GM12864 (cell line): ENCODE measurements around the gene CIB4.

Experiments used
- DNase-seq: peaks from one replicate; pipeline ENCODE4 v3.0.0-alpha.2; 2011; ENCODE audit warnings: low read depth
- H3K4me3 ChIP-seq: 2 replicates; pipeline ENCODE4 v1.5.1; 2011; ENCODE audit warnings: mild to moderate bottlenecking, low read depth, low read length, control low read depth
- CTCF ChIP-seq: IDR thresholded peaks from 2 replicates; pipeline ENCODE4 v1.5.1; 2011; ENCODE audit warnings: low read depth, mild to moderate bottlenecking, moderate library complexity, low read length, control low read depth, inconsistent platforms; ENCODE audit errors: missing control alignments

CIB4 gene

GRCh38 chr2:26552641-26553374 is 88.4 kb downstream of the CIB4 start:
- no peak for DNase-seq
- no peak overlapping the region for H3K4me3 ChIP-seq
- no peak for TF ChIP-seq CTCF

- no peak overlapping the region for H3K4me3 ChIP-seq
- DNase-seq, result no peak
- TF ChIP-seq CTCF, result no peak
Observed at GRCh38 chr2:26550276-26551015, 90.7 kb downstream of the CIB4 start.

- DNase-seq, result no peak
- no peak overlapping the region for H3K4me3 ChIP-seq
- TF ChIP-seq CTCF, result no peak
Observed at GRCh38 chr2:26542676-26543505, 98.3 kb downstream of the CIB4 start.

GRCh38 chr2:26542194-26542455 is 99.0 kb downstream of the CIB4 start:
- H3K4me3 ChIP-seq, result no peak overlapping the region
- TF ChIP-seq CTCF, result no peak
- DNase-seq, result no peak

GRCh38 chr2:26541401-26542193 is 99.6 kb downstream of the CIB4 start:
- H3K4me3 ChIP-seq, result no peak overlapping the region
- no peak for TF ChIP-seq CTCF
- DNase-seq, result no peak

GRCh38 chr2:26540961-26541360 is 100.2 kb downstream of the CIB4 start:
- DNase-seq, result no peak
- TF ChIP-seq CTCF, result no peak
- H3K4me3 ChIP-seq, result no peak overlapping the region
